Upper lobe of left lung (tissue), 6 donors: Measurements from ENCODE around the gene NR2C2. TPM values are rescaled to one million over a fixed set of nuclear protein-coding genes. Genes with fewer than 3 reads are reported as not detected.
A peak's percentile ranks its signal among the peaks of the same experiment; 100 is the strongest.

Experiments
- ATAC-seq, 2 donors: fragments of 200-7000 bp; cut with Tn5 transposase; one replicate each; pipeline ENCODE4 v1.9.1; 2022; ENCODE audit warnings: mild to moderate bottlenecking in 2 of 2, moderate library complexity in 2 of 2; ENCODE audit not compliant: low FRiP score in 2 of 2
- DNase-seq, 2 donors: peaks; one replicate each; pipeline ENCODE4 v3.0.0-alpha.2; 2019 to 2020
- H3K27ac ChIP-seq, 4 donors: fragments of 200-600 bp; sonication (generic); one replicate each; pipeline ENCODE4 v1.5.1; 2016 to 2019
- H3K27me3 ChIP-seq, 4 donors: fragments of 200-600 bp; sonication (generic); one replicate each; pipeline ENCODE4 v1.5.1; 2017 to 2019
- H3K36me3 ChIP-seq, 4 donors: fragments of 200-600 bp; sonication (generic); one replicate each; pipeline ENCODE4 v1.5.1; 2016 to 2019
- H3K4me1 ChIP-seq, 4 donors: fragments of 200-600 bp; sonication (generic); one replicate each; pipeline ENCODE4 v1.5.1; 2018 to 2019
- H3K4me3 ChIP-seq, 4 donors: fragments of 200-600 bp; sonication (generic); one replicate each; pipeline ENCODE4 v1.5.1; 2017 to 2019; ENCODE audit warnings: mild to moderate bottlenecking in 2 of 4, moderate library complexity in 1 of 4
- H3K9me3 ChIP-seq, 4 donors: fragments of 200-600 bp; sonication (generic); one replicate each; pipeline ENCODE4 v1.5.1; 2018 to 2019
- CTCF ChIP-seq, 6 experiments: fragments of 450-650 bp in 4 of 6; fragments of 200-600 bp in 2 of 6; sonication (generic) in 2 of 6; IDR thresholded peaks; one replicate each; pipeline ENCODE4 v1.5.1; 2016 to 2019; ENCODE audit warnings: antibody characterized with exemption in 6 of 6
- EP300 ChIP-seq, 4 donors: sonication (generic); formaldehyde crosslinking; IDR thresholded peaks; one replicate each; pipeline ENCODE4 v1.5.1; 2017; ENCODE audit warnings: antibody characterized with exemption in 4 of 4, control low read depth in 2 of 4
- POLR2A ChIP-seq, 4 donors: fragments of 450-650 bp; IDR thresholded peaks; one replicate each; pipeline ENCODE4 v1.5.1; 2016 to 2017; ENCODE audit warnings: antibody characterized with exemption in 4 of 4, mild to moderate bottlenecking in 2 of 4
- POLR2AphosphoS5 ChIP-seq, 2 donors: sonication (generic); formaldehyde crosslinking; IDR thresholded peaks; one replicate each; pipeline ENCODE4 v1.5.1; 2017; ENCODE audit warnings: antibody characterized with exemption in 2 of 2
- WGBS, 2 donors: methylation state at CpG; one replicate each; pipeline ENCODE4 v1.1.5; 2017 to 2018; 5-methylcytosine and 5-hydroxymethylcytosine counted together
- total RNA-seq, 6 donors: library from RNA; depleted of rRNA in 4 of 6; stranded (reverse); fragments of >200 nt in 4 of 6; gene quantifications; one replicate each; pipeline versions ENCODE4 v1.1.0 to v1.2.1, GENCODE V29; 2016 to 2021
- donor health status: DM: no; HTN: no; CAD: no; lungs with moderate emphysema.
- donor health status: DM: no; HTN: yes; CAD: no; lungs with severe emphysema.

The NR2C2 gene
- total RNA-seq, 6 donors from 2014 or later = 24.9 to 54.0 (median 46.6) TPM

GRCh38 chr3:14933820-14934425 is 13.5 kb upstream of the NR2C2 start:
- Histone ChIP-seq H3K4me1 (no peaks in the 10 kb centered on the region), H3K27ac (no peak overlapping the region), H3K9me3 (no peaks in the 10 kb centered on the region), H3K4me3 (no peak overlapping the region), H3K36me3 (peaks cover 0 to 54% (median 6%) of the 10 kb centered on the region in 4 donors), H3K27me3 (no peaks in the 10 kb centered on the region)
- 73 to 84% methylated on average over 7 of the region's 7 CpGs for WGBS, 2 donors
- no peak for ATAC-seq
- TF ChIP-seq EP300 (IDR thresholded peaks at IDR 0.05) (no peak), POLR2A (IDR thresholded peaks at IDR 0.05) (no peak), POLR2AphosphoS5 (IDR thresholded peaks at IDR 0.05) (no peak), CTCF (IDR thresholded peaks at IDR 0.05) (no peak)
- DNase-seq = no peak

DNA sequence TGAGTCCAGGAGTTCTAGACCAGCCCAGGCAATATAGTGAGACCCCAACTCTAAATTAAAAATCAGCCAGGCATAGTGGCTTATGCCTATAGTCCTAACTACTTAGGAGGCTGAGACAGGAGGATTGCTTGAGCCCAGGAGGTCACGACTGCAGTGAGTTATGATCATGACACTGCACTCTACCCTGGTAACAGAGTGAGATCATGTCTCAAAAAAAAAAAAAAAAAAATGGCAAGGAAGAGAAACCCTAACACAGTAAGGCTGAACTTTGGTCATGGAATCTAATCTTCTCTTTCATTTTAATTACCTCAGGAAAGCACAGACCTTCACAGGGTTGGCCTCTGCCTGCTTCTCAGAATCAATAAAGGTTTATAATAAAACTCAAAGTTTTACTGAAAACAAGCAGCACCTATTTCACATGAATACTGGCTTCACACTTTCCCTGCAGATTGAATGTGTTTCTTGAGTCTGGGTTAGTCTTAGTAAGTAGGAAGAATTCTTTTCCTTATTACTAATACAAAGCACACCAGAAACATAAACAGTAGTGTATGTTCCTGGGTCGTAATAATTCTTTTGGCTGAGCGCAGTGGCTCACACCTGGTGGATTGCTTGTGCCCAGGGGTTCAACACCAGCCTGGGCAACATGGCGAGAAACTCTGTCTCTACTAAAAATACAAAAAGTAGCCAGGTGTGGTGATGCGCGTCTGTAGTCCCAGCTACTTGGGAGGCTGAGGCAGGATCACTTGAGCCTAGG is 11.6 kb upstream of the NR2C2 start:
- DNase-seq (no peak), ATAC-seq (no peak)
- peaks cover 0 to 49% (median 6%) of the 10 kb centered on the region in 4 donors for H3K36me3 ChIP-seq
- TF ChIP-seq POLR2A (IDR thresholded peaks at IDR 0.05) (no peak), POLR2AphosphoS5 (IDR thresholded peaks at IDR 0.05) (no peak), CTCF (IDR thresholded peaks at IDR 0.05) (no peak), EP300 (IDR thresholded peaks at IDR 0.05) (no peak)
- no peaks in the 10 kb centered on the region for H3K27me3 ChIP-seq
- H3K9me3 ChIP-seq = no peaks in the 10 kb centered on the region
- H3K27ac ChIP-seq = no peak overlapping the region
- H3K4me3 ChIP-seq = no peak overlapping the region
- no peaks in the 10 kb centered on the region for H3K4me1 ChIP-seq
- 93 to 95% methylated on average over 6 of the region's 6 CpGs for WGBS, 2 donors

DNA sequence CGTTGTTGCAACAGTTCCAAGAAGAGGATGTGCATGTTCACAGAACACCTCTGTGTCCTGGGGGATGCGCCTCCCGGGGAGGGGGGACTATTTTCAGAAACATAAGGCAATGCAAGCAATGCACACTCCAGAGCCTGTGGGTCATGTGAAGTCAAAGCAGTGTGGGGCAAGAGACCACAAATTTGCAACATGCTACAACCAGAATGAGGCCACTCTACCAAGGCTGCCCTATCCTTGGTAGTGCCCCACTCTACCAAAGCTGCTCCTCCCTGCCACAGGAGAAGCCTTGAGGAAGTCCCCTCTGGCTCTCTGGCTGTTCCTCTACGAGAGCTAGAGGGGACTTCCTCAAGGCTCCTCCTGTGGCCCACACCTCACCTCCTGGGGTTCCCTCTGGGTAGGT is 8.4 kb upstream of the NR2C2 start:
- Histone ChIP-seq H3K4me3 (no peak overlapping the region), H3K9me3 (no peaks in the 10 kb centered on the region), H3K36me3 (peaks cover 0 to 35% (median 3%) of the 10 kb centered on the region in 4 donors), H3K27ac (no peak overlapping the region), H3K4me1 (peaks cover 0 to 6% (median 1%) of the 10 kb centered on the region in 4 donors), H3K27me3 (no peaks in the 10 kb centered on the region)
- WGBS, 2 donors = 67 to 80% methylated on average over 4 of the region's 4 CpGs
- DNase-seq (no peak), ATAC-seq (peak in 1 of 2 donors; percentile 43)
- TF ChIP-seq POLR2A (IDR thresholded peaks at IDR 0.05) (no peak), POLR2AphosphoS5 (IDR thresholded peaks at IDR 0.05) (no peak), EP300 (IDR thresholded peaks at IDR 0.05) (no peak), CTCF (IDR thresholded peaks at IDR 0.05) (no peak)

GRCh38 chr3:14941871-14942270 is 5.5 kb upstream of the NR2C2 start:
- no peak for ATAC-seq
- Histone ChIP-seq H3K9me3 (no peaks in the 10 kb centered on the region), H3K4me1 (peaks cover 12 to 25% (median 17%) of the 10 kb centered on the region in 4 donors), H3K36me3 (peaks cover 7 to 34% (median 11%) of the 10 kb centered on the region in 4 donors), H3K27ac (no peak overlapping the region), H3K27me3 (no peaks in the 10 kb centered on the region), H3K4me3 (no peak overlapping the region)
- DNase-seq = no peak
- TF ChIP-seq POLR2A (IDR thresholded peaks at IDR 0.05) = no peak
- TF ChIP-seq POLR2AphosphoS5 (IDR thresholded peaks at IDR 0.05) = no peak
- no peak for TF ChIP-seq CTCF (IDR thresholded peaks at IDR 0.05)
- no peak for TF ChIP-seq EP300 (IDR thresholded peaks at IDR 0.05)
- WGBS, 2 donors = 94 to 95% methylated on average over 1 of the region's 1 CpG
